K562 (cell line): ENCODE data around the gene GMEB1. TPM values are rescaled to one million over a fixed set of nuclear protein-coding genes. Genes with fewer than 3 reads are reported as not detected.

Experiments used
- ATF7 ChIP-seq: fragments of 450-650 bp; IDR thresholded peaks from 2 replicates; pipeline ENCODE4 v1.7.1; 2014; ENCODE audit warnings: mild to moderate bottlenecking, moderate library complexity
- DPF2 ChIP-seq: fragments of 450-650 bp; IDR thresholded peaks from 2 replicates; pipeline ENCODE4 v1.6.1; 2016
- FOSL1 ChIP-seq: fragments of 200-800 bp; sonication (Bioruptor generic); conservative IDR thresholded peaks from 2 replicates; pipeline ENCODE4 v1.6.1; 2016; ENCODE audit warnings: missing genetic modification characterization, missing compliant biosample characterization
- GABPB1 ChIP-seq: sonication (generic); formaldehyde crosslinking; IDR thresholded peaks from 2 replicates; pipeline ENCODE4 v1.8.0; 2022; ENCODE audit warnings: mild to moderate bottlenecking, missing genetic modification reagents
- HDAC1 ChIP-seq, 2 experiments: fragments of 450-650 bp; IDR thresholded peaks; 2 replicates each; pipeline ENCODE4 v1.6.1; 2016 to 2017; ENCODE audit warnings: inconsistent platforms in 1 of 2, mild to moderate bottlenecking in 1 of 2, moderate library complexity in 1 of 2
- HMBOX1 ChIP-seq: sonication (generic); IDR thresholded peaks from 2 replicates; pipeline ENCODE4 v1.6.1; 2016
- JUND ChIP-seq, 2 experiments: IDR thresholded peaks; 2 replicates in 1 of 2; 3 replicates in 1 of 2; pipeline ENCODE4 v1.6.1; 2011; ENCODE audit warnings: borderline replicate concordance in 2 of 2, low read depth in 2 of 2, low read length in 2 of 2, improper control_type of control experiment in 1 of 2, missing biosample characterization in 1 of 2, missing genetic modification characterization in 1 of 2, missing genetic modification reagents in 1 of 2
- LEF1 ChIP-seq: fragments of 450-650 bp; IDR thresholded peaks from 2 replicates; pipeline ENCODE4 v1.6.1; 2016; ENCODE audit warnings: mild to moderate bottlenecking
- MECOM ChIP-seq: fragments of 250-450 bp; sonication (Bioruptor Pico); IDR thresholded peaks from 2 replicates; pipeline ENCODE4 v1.8.0; 2022; ENCODE audit warnings: inconsistent platforms
- NBN ChIP-seq: fragments of 450-650 bp; IDR thresholded peaks from 2 replicates; pipeline ENCODE4 v1.6.1; 2016; ENCODE audit warnings: low read depth, mild to moderate bottlenecking
- NCOR1 ChIP-seq: fragments of 450-650 bp; IDR thresholded peaks from 2 replicates; pipeline ENCODE4 v1.6.1; 2016; ENCODE audit warnings: mild to moderate bottlenecking, moderate library complexity
- NFE2 ChIP-seq: IDR thresholded peaks from 2 replicates; pipeline ENCODE4 v1.6.1; 2014; ENCODE audit warnings: antibody characterized with exemption, low read depth
- NFE2L1 ChIP-seq: fragments of 450-650 bp; IDR thresholded peaks from 2 replicates; pipeline ENCODE4 v1.6.1; 2016; ENCODE audit warnings: missing genetic modification characterization, low read depth, mild to moderate bottlenecking, missing compliant biosample characterization, moderate library complexity, borderline replicate concordance
- POLR2B ChIP-seq: fragments of 450-650 bp; IDR thresholded peaks from 2 replicates; pipeline ENCODE4 v1.6.1; 2018; ENCODE audit warnings: low read depth; ENCODE audit not compliant: partially characterized antibody
- PRDM10 ChIP-seq: fragments of 450-650 bp; IDR thresholded peaks from 2 replicates; pipeline ENCODE4 v1.6.1; 2018; ENCODE audit not compliant: partially characterized antibody
- TAF9B ChIP-seq: fragments of 450-650 bp; IDR thresholded peaks from 2 replicates; pipeline ENCODE4 v1.6.1; 2018; ENCODE audit warnings: mild to moderate bottlenecking; ENCODE audit not compliant: partially characterized antibody
- TRIM24 ChIP-seq, 2 experiments: fragments of 450-650 bp; IDR thresholded peaks; 2 replicates each; pipeline ENCODE4 v1.6.1; 2016
- UBTF ChIP-seq, 2 experiments: IDR thresholded peaks; 2 replicates each; pipeline ENCODE4 v1.6.1; 2012; ENCODE audit warnings: improper control_type of control experiment in 2 of 2, low read depth in 2 of 2, low read length in 2 of 2, borderline replicate concordance in 1 of 2
- YY1 ChIP-seq, 3 experiments: IDR thresholded peaks; 2 replicates each; pipeline ENCODE4 v1.6.1; 2011; ENCODE audit warnings: low read length in 2 of 3, mild to moderate bottlenecking in 2 of 3, moderate library complexity in 2 of 3, borderline replicate concordance in 1 of 3, control low read depth in 1 of 3, low read depth in 1 of 3; ENCODE audit not compliant: insufficient read depth in 3 of 3, insufficient replicate concordance in 2 of 3, control insufficient read depth in 1 of 3, insufficient read length in 1 of 3; ENCODE audit errors: extremely low read depth in 1 of 3
- ZNF24 ChIP-seq: fragments of 450-650 bp; IDR thresholded peaks from 2 replicates; pipeline ENCODE4 v1.6.1; 2016
- ZNF316 ChIP-seq: fragments of 450-650 bp; IDR thresholded peaks from 2 replicates; pipeline ENCODE4 v1.6.1; 2016
- polyA plus RNA-seq, 8 experiments: library from polyadenylated mRNA; depleted of rRNA in 4 of 8; stranded (reverse) in 5 of 8; unstranded in 3 of 8; fragments of >200 nt; fragmentation: Nextera tagmentation in 2 of 8; fragmentation: Illumina TruSeq in 1 of 8; extraction: Ambion mirVana in 2 of 8; extraction: Trizol in 1 of 8; gene quantifications; 2 replicates each; pipeline versions ENCODE4 v1.2.1 to v1.2.3, GENCODE V29; 2011 to 2014; ENCODE audit warnings: inconsistent platforms in 1 of 8, missing spikeins in 1 of 8
- total RNA-seq, 7 experiments: library from RNA; depleted of rRNA in 6 of 7; stranded (reverse); fragments of >200 nt in 6 of 7; fragmentation: Illumina TruSeq in 2 of 7; extraction: Trizol in 2 of 7; gene quantifications; 2 replicates each; pipeline versions ENCODE4 v1.2.1 to v1.2.3, GENCODE V29; 2011 to 2021; ENCODE audit warnings: low replicate concordance in 1 of 7

GMEB1 gene
- total and polyA plus RNA-seq, 9 of the 15 experiments (the other 6 are each of a cell fraction or from before 2014, with no cell fraction given): 6.6 to 17.5 (median 8.5) TPM

- 0 out of 4 replicates have a peak, but pooled peaks of 1 of the 2 experiments have one; percentile 15 for TF ChIP-seq UBTF (IDR thresholded peaks at IDR 0.05; ENCODE audit: borderline replicate concordance in 1 of 2, low read depth in 2 of 2, low read length in 2 of 2)
- peak; percentile 10; the same call in 1 of the 2 replicates for TF ChIP-seq NCOR1
- peak; percentile 95 for TF ChIP-seq NFE2L1
- TF ChIP-seq PRDM10: peak; percentile 91
- TF ChIP-seq YY1 (IDR thresholded peaks at IDR 0.05; ENCODE audit: borderline replicate concordance in 1 of 3, control insufficient read depth in 1 of 3, extremely low read depth in 1 of 3, insufficient read depth in 3 of 3, insufficient read length in 1 of 3, insufficient replicate concordance in 2 of 3, low read depth in 1 of 3, low read length in 2 of 3): no peak
- peak; percentile 86 for TF ChIP-seq DPF2
- peak; percentile 67 for TF ChIP-seq FOSL1 (tag)
- TF ChIP-seq JUND (IDR thresholded peaks at IDR 0.05; ENCODE audit: borderline replicate concordance, low read depth, low read length): peak; percentile 66; the same call in 1 of the 2 replicates
- peak; percentile 72; the same call in 2 of the 3 replicates for TF ChIP-seq JUND (tag; IDR thresholded peaks at IDR 0.05; ENCODE audit: borderline replicate concordance, low read depth, low read length)
- TF ChIP-seq ZNF24: no peak
- TF ChIP-seq ATF7: 0 out of 2 replicates have a peak, but pooled peaks have one; percentile 39
- peak; percentile 99 for TF ChIP-seq ZNF316
- TF ChIP-seq HMBOX1: no peak
- TF ChIP-seq NFE2: peak; percentile 99
- peak; percentile 21 for TF ChIP-seq TAF9B
- TF ChIP-seq HDAC1 (IDR thresholded peaks at IDR 0.05): peak in 1 of 2 experiments; percentile 58; a peak in 1 of 4 replicates
- 0 out of 4 replicates have a peak, but pooled peaks of 1 of the 2 experiments have one; percentile 22 for TF ChIP-seq TRIM24 (IDR thresholded peaks at IDR 0.05)
- 0 out of 2 replicates have a peak, but pooled peaks have one; percentile 24 for TF ChIP-seq GABPB1 (CRISPR knock-in tag)
- 0 out of 2 replicates have a peak, but pooled peaks have one; percentile 30 for TF ChIP-seq NBN
- TF ChIP-seq MECOM (CRISPR knock-in tag): peak; percentile 56; the same call in 1 of the 2 replicates
- TF ChIP-seq LEF1: no peak
- peak; percentile 6 for TF ChIP-seq POLR2B
Measured at GRCh38 chr1:28718586-28719331, 50.2 kb downstream of the GMEB1 start (continued).
